Heart right ventricle (tissue), 16 donors: Measurements from ENCODE around the gene ZFX. TPM values are rescaled to one million over a fixed set of nuclear protein-coding genes. Genes with fewer than 3 reads are reported as not detected.

Experiments used
- ATAC-seq, 8 donors: fragments of 200-7000 bp; cut with Tn5 transposase; one replicate each; pipeline ENCODE4 v1.9.1; 2020; ENCODE audit warnings: mild to moderate bottlenecking in 8 of 8, moderate library complexity in 8 of 8, moderate number of reproducible peaks in 1 of 8
- DNase-seq, 2 donors: peaks; one replicate each; pipeline ENCODE4 v3.0.0-alpha.2; 2020
- H3K27ac ChIP-seq, 10 donors: fragments of 200-600 bp; sonication (generic) in 2 of 10; one replicate each; pipeline versions ENCODE4 v1.5.0 to v1.8.0; 2020 to 2022; ENCODE audit warnings: mild to moderate bottlenecking in 3 of 10
- H3K27me3 ChIP-seq, 7 donors: fragments of 200-600 bp; one replicate each; pipeline ENCODE4 v1.8.0; 2021 to 2022; ENCODE audit warnings: mild to moderate bottlenecking in 2 of 7
- H3K36me3 ChIP-seq, 9 donors: fragments of 200-600 bp; sonication (generic) in 1 of 9; one replicate each; pipeline versions ENCODE4 v1.5.0 to v1.8.0; 2020 to 2022; ENCODE audit warnings: mild to moderate bottlenecking in 2 of 9
- H3K4me1 ChIP-seq, 9 donors: fragments of 200-600 bp; sonication (generic) in 1 of 9; one replicate each; pipeline versions ENCODE4 v1.5.0 to v1.8.0; 2020 to 2022; ENCODE audit warnings: mild to moderate bottlenecking in 4 of 9
- H3K4me3 ChIP-seq, 10 donors: fragments of 200-600 bp; sonication (generic) in 2 of 10; one replicate each; pipeline versions ENCODE4 v1.5.0 to v1.8.0; 2020 to 2022; ENCODE audit warnings: mild to moderate bottlenecking in 7 of 10, moderate library complexity in 2 of 10
- H3K9me3 ChIP-seq, 11 donors: fragments of 200-600 bp in 10 of 11; sonication (generic) in 2 of 11; one replicate each; pipeline versions ENCODE4 v1.5.0 to v1.8.0; 2013 to 2022; ENCODE audit warnings: mild to moderate bottlenecking in 2 of 11, control low read depth in 1 of 11, moderate library complexity in 1 of 11
- CTCF ChIP-seq, 9 donors: fragments of 200-600 bp; sonication (generic) in 2 of 9; IDR thresholded peaks; one replicate each; pipeline versions ENCODE4 v1.5.0 to v1.8.0; 2021 to 2022; ENCODE audit warnings: antibody characterized with exemption in 9 of 9, mild to moderate bottlenecking in 5 of 9, moderate library complexity in 1 of 9
- WGBS, 2 donors: extraction: QIAGEN DNeasy Blood & Tissue Kit; methylation state at CpG; one replicate each; pipeline ENCODE4 v1.1.7; 2013; ENCODE audit warnings: inconsistent platforms in 1 of 2; 5-methylcytosine and 5-hydroxymethylcytosine counted together
- intact Hi-C, 10 donors: fragments of 100-400 bp; cut with DNase I; formaldehyde crosslinking; loops; one replicate each; pipeline versions ENCODE4 v1.11.1 to v1.14.2; 2022
- polyA plus RNA-seq, 2 donors: library from polyadenylated mRNA; stranded (reverse); fragments of 200-250 nt; gene quantifications; one replicate each; pipeline ENCODE4 v1.2.3, GENCODE V29; 2013
- total RNA-seq, 10 donors: library from RNA; stranded (reverse); fragmentation: NEBNext Ultra II Directional in 3 of 10; extraction: Animal tissue kit (Norgen Biotek cat#: 25700) in 3 of 10; gene quantifications; one replicate each; pipeline versions ENCODE4 v1.2.1 to v1.2.4, GENCODE V29; 2021 to 2023
- donor health status: Arrhythmogenic right ventricular cardiomyopathy.
- donor health status: ischemic (EF 13 %, LVEDD 7.1; RV severe dilation, severe dysfunction).
- donor health status: healthy with polysubstance abuse.
- donor health status: DM: no; HTN: yes; CAD: no.
- donor health status: DM: no; HTN: no; CAD: no.
- donor health status: ischemic (EF 25% LVEDD 6.9; RV normal size, moderate dysfunction).
- donor health status: ischemic (EF 25% LVEDD 5.7; RV mildly dilated, moderate dysfunction).
- donor health status: healthy.
- donor health status: DM: yes; HTN: yes; CAD: no.
- donor health status: Ischemic cardiomyopathy.
- donor health status: ischemic (EF 35%, LVEDD 5.7; RV mildly dilated, moderate dysfunction).
- donor health status: nonischemic (EF 11% LVEDD 7.7; RV severe dilation, severe dysfunction).
- donor health status: DM: yes; HTN: yes; CAD: no.
- donor health status: PGD.
- donor health status: ischemic (EF 29% LVEDD 5.4; RV normal size, mild dysfunction).
- donor health status: nonischemic (EF 23%, LVEDD 6.1; RV moderate dilation, normal function).

ZFX gene
- total and polyA plus RNA-seq, 12 donors = 3.2 to 57.6 (median 37.1) TPM

- Histone ChIP-seq H3K4me3 (no peak overlapping the region), H3K27ac (no peak overlapping the region), H3K36me3 (peaks cover 0 to 90% (median 3%) of the 10 kb centered on the region in 9 donors), H3K4me1 (peaks cover 0 to 8% (median 2%) of the 10 kb centered on the region in 9 donors), H3K27me3 (no peaks in the 10 kb centered on the region), H3K9me3 (no peaks in the 10 kb centered on the region)
- TF ChIP-seq CTCF (IDR thresholded peaks at IDR 0.05) = no peak
- intact Hi-C loops = no loop called here
- no peak for DNase-seq
- no peak for ATAC-seq
- 98 to 99% methylated on average over 8 of the region's 8 CpGs for WGBS, 2 donors
These were observed 28.9 kb downstream of the ZFX start for GRCh38 chrX:24178441-24178840.

GRCh38 chrX:24184018-24184417 is 34.5 kb downstream of the ZFX start:
- Histone ChIP-seq H3K4me3 (no peak overlapping the region), H3K9me3 (no peaks in the 10 kb centered on the region), H3K4me1 (peaks cover 0 to 31% (median 0%) of the 10 kb centered on the region in 9 donors), H3K27ac (no peak overlapping the region), H3K36me3 (peaks cover 0 to 83% (median 3%) of the 10 kb centered on the region in 9 donors), H3K27me3 (no peaks in the 10 kb centered on the region)
- ATAC-seq (peak in 1 of 8 donors; percentile 67), DNase-seq (no peak)
- no peak for TF ChIP-seq CTCF (IDR thresholded peaks at IDR 0.05)
- intact Hi-C loops = no loop called here
- WGBS, 2 donors = 74 to 81% methylated on average over 5 of the region's 5 CpGs

GRCh38 chrX:24186483-24186882 is 37.0 kb downstream of the ZFX start:
- H3K27me3 ChIP-seq = no peaks in the 10 kb centered on the region
- ATAC-seq (no peak), DNase-seq (no peak)
- H3K4me3 ChIP-seq = no peak overlapping the region
- no peak for TF ChIP-seq CTCF (IDR thresholded peaks at IDR 0.05)
- peaks cover 0 to 64% (median 0%) of the 10 kb centered on the region in 9 donors for H3K36me3 ChIP-seq
- no peak overlapping the region for H3K27ac ChIP-seq
- intact Hi-C loops = loop anchor here in 1 of 10 donors (5.0 kb wide), 1 partner anchor 34 kb away; no protein-coding TSS in a partner anchor
- 93 to 95% methylated on average over 4 of the region's 4 CpGs for WGBS, 2 donors
- H3K9me3 ChIP-seq = no peaks in the 10 kb centered on the region
- peaks cover 0 to 52% (median 6%) of the 10 kb centered on the region in 9 donors for H3K4me1 ChIP-seq

- H3K4me3 ChIP-seq = no peak overlapping the region
- DNase-seq (no peak), ATAC-seq (no peak)
- H3K27me3 ChIP-seq = no peaks in the 10 kb centered on the region
- peaks cover 0 to 52% (median 6%) of the 10 kb centered on the region in 9 donors for H3K4me1 ChIP-seq
- H3K36me3 ChIP-seq = peaks cover 0 to 60% (median 0%) of the 10 kb centered on the region in 9 donors
- no peaks in the 10 kb centered on the region for H3K9me3 ChIP-seq
- no peak for TF ChIP-seq CTCF (IDR thresholded peaks at IDR 0.05)
- no peak overlapping the region for H3K27ac ChIP-seq
- intact Hi-C loops = loop anchor here in 1 of 10 donors (5.0 kb wide), 1 partner anchor 35 kb away; no protein-coding TSS in a partner anchor
- 69 to 77% methylated on average over 4 of the region's 4 CpGs for WGBS, 2 donors
These were observed 37.5 kb downstream of the ZFX start for GRCh38 chrX:24186986-24187385.
